HepG2 (cell line): Measurements from ENCODE around the gene ZMIZ1. TPM values are rescaled to one million over a fixed set of nuclear protein-coding genes. Genes with fewer than 3 reads are reported as not detected.

Experiments used
- JUNB ChIP-seq: sonication (generic); formaldehyde crosslinking; IDR thresholded peaks from 2 replicates; pipeline ENCODE4 v1.8.0; 2022; ENCODE audit warnings: missing genetic modification reagents, mild to moderate bottlenecking, borderline replicate concordance
- KAT2B ChIP-seq: fragments of 150-350 bp; IDR thresholded peaks from 2 replicates; pipeline ENCODE4 v1.6.1; 2014; ENCODE audit warnings: low read depth, low read length, borderline replicate concordance
- ONECUT2 ChIP-seq: sonication (generic); formaldehyde crosslinking; IDR thresholded peaks from 2 replicates; pipeline ENCODE4 v1.4.0; 2020; ENCODE audit warnings: missing genetic modification reagents
- ZNF501 ChIP-seq: sonication (generic); formaldehyde crosslinking; IDR thresholded peaks from 2 replicates; pipeline ENCODE4 v1.5.1; 2020; ENCODE audit warnings: mild to moderate bottlenecking, moderate library complexity, missing genetic modification reagents
- ZNF746 ChIP-seq: sonication (generic); formaldehyde crosslinking; IDR thresholded peaks from 2 replicates; pipeline ENCODE4 v1.8.0; 2022; ENCODE audit warnings: mild to moderate bottlenecking, missing genetic modification reagents
- polyA plus RNA-seq, 8 experiments: library from polyadenylated mRNA; depleted of rRNA in 3 of 8; stranded (reverse) in 7 of 8; unstranded in 1 of 8; fragments of >200 nt; fragmentation: Illumina TruSeq in 4 of 8; extraction: Trizol in 4 of 8; gene quantifications; 2 replicates each; pipeline versions ENCODE4 v1.2.1 to v1.2.3, GENCODE V29; 2011 to 2016; ENCODE audit warnings: low read depth in 4 of 8, missing spikeins in 1 of 8, mixed read lengths in 1 of 8; ENCODE audit not compliant: insufficient read depth in 1 of 8
- total RNA-seq, 5 experiments: library from RNA; depleted of rRNA; stranded (reverse); fragments of >200 nt; fragmentation: Illumina TruSeq; extraction: Trizol; gene quantifications; 2 replicates each; pipeline ENCODE4 v1.2.3, GENCODE V29; 2016; ENCODE audit warnings: low read depth in 1 of 5
- TF ChIP-seq, protein P1 (sequence below), 2 experiments: fragments of 450-650 bp in 1 of 2; sonication (generic) in 1 of 2; formaldehyde crosslinking in 1 of 2; IDR thresholded peaks; 2 replicates each; pipeline versions ENCODE4 v1.6.1 to v1.8.0; 2016 to 2022; ENCODE audit warnings: antibody characterized with exemption in 1 of 2, mild to moderate bottlenecking in 1 of 2, missing genetic modification reagents in 1 of 2
- TF ChIP-seq, protein P2 (sequence below): sonication (generic); formaldehyde crosslinking; IDR thresholded peaks from 2 replicates; pipeline ENCODE4 v1.8.0; 2023; ENCODE audit warnings: mild to moderate bottlenecking, missing genetic modification reagents
- TF ChIP-seq, protein P3 (sequence below): sonication (generic); formaldehyde crosslinking; IDR thresholded peaks from 2 replicates; pipeline ENCODE4 v1.9.0; 2022; ENCODE audit warnings: missing genetic modification reagents, mild to moderate bottlenecking, borderline replicate concordance
- TF ChIP-seq, protein P4 (sequence below): sonication (generic); formaldehyde crosslinking; IDR thresholded peaks from 2 replicates; pipeline ENCODE4 v1.4.0; 2020; ENCODE audit warnings: missing genetic modification reagents, mild to moderate bottlenecking, borderline replicate concordance

The ZMIZ1 gene
- total and polyA plus RNA-seq, 2 of the 13 experiments (the other 11 are each of a cell fraction or from before 2014, with no cell fraction given), result 5.3 to 10.2 TPM

DNA sequence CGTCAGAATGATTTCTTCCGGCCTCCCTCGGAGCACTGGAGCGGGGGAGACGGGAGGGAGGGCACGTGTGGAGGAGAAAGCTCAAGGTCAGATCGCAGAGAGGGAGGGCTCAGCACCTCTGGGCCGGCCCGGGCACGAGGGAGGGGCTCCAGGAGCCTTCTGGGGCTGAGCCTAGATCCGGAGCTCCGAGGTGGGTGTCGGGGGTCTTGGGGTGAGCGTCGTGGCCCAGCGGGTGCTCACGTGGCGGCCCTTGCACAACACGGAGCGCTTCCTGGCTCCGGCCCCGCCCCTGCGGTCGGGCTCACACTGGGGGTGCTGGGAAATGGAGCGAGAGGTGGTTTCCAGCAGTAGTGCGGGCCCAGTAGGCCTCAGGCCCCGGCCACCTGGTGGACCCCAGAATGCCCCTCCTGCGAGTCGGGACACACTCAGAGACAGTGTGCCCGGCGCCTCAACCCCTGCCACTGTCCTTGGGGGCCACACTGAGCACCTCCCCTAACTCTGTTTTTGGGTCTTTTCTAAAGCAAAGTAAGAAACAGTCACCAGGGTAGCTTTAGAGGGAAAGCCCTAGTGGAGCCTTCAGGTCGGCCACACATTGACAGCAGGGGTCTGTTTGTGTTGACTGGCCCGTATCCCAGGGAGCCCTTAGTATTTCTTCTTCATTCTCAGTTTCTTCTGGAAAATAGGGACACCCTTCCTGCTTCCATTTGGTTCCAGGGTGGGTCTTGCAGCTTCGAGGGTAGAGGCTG is 279.3 kb downstream of the ZMIZ1 start (continued):
- TF ChIP-seq, protein P1, sequence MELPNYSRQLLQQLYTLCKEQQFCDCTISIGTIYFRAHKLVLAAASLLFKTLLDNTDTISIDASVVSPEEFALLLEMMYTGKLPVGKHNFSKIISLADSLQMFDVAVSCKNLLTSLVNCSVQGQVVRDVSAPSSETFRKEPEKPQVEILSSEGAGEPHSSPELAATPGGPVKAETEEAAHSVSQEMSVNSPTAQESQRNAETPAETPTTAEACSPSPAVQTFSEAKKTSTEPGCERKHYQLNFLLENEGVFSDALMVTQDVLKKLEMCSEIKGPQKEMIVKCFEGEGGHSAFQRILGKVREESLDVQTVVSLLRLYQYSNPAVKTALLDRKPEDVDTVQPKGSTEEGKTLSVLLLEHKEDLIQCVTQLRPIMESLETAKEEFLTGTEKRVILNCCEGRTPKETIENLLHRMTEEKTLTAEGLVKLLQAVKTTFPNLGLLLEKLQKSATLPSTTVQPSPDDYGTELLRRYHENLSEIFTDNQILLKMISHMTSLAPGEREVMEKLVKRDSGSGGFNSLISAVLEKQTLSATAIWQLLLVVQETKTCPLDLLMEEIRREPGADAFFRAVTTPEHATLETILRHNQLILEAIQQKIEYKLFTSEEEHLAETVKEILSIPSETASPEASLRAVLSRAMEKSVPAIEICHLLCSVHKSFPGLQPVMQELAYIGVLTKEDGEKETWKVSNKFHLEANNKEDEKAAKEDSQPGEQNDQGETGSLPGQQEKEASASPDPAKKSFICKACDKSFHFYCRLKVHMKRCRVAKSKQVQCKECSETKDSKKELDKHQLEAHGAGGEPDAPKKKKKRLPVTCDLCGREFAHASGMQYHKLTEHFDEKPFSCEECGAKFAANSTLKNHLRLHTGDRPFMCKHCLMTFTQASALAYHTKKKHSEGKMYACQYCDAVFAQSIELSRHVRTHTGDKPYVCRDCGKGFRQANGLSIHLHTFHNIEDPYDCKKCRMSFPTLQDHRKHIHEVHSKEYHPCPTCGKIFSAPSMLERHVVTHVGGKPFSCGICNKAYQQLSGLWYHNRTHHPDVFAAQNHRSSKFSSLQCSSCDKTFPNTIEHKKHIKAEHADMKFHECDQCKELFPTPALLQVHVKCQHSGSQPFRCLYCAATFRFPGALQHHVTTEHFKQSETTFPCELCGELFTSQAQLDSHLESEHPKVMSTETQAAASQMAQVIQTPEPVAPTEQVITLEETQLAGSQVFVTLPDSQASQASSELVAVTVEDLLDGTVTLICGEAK (IDR thresholded peaks at IDR 0.05), result no peak
- TF ChIP-seq, protein P1 (CRISPR knock-in tag; IDR thresholded peaks at IDR 0.05), result peak; percentile 41; the same call in 1 of the 2 replicates
- TF ChIP-seq KAT2B (no peak), ZNF501 (peak; percentile 27; the same call in 1 of the 2 replicates), JUNB (no peak), ZNF746 (CRISPR knock-in tag) (peak; percentile 95), ONECUT2 (CRISPR knock-in tag) (no peak)
- TF ChIP-seq, protein P2, sequence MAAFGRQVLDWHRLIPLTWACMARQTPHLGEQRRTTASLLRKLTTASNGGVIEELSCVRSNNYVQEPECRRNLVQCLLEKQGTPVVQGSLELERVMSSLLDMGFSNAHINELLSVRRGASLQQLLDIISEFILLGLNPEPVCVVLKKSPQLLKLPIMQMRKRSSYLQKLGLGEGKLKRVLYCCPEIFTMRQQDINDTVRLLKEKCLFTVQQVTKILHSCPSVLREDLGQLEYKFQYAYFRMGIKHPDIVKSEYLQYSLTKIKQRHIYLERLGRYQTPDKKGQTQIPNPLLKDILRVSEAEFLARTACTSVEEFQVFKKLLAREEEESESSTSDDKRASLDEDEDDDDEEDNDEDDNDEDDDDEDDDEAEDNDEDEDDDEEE (CRISPR knock-in tag), result no peak
- TF ChIP-seq, protein P3, sequence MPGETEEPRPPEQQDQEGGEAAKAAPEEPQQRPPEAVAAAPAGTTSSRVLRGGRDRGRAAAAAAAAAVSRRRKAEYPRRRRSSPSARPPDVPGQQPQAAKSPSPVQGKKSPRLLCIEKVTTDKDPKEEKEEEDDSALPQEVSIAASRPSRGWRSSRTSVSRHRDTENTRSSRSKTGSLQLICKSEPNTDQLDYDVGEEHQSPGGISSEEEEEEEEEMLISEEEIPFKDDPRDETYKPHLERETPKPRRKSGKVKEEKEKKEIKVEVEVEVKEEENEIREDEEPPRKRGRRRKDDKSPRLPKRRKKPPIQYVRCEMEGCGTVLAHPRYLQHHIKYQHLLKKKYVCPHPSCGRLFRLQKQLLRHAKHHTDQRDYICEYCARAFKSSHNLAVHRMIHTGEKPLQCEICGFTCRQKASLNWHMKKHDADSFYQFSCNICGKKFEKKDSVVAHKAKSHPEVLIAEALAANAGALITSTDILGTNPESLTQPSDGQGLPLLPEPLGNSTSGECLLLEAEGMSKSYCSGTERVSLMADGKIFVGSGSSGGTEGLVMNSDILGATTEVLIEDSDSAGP (CRISPR knock-in tag), result no peak
- TF ChIP-seq, protein P4, sequence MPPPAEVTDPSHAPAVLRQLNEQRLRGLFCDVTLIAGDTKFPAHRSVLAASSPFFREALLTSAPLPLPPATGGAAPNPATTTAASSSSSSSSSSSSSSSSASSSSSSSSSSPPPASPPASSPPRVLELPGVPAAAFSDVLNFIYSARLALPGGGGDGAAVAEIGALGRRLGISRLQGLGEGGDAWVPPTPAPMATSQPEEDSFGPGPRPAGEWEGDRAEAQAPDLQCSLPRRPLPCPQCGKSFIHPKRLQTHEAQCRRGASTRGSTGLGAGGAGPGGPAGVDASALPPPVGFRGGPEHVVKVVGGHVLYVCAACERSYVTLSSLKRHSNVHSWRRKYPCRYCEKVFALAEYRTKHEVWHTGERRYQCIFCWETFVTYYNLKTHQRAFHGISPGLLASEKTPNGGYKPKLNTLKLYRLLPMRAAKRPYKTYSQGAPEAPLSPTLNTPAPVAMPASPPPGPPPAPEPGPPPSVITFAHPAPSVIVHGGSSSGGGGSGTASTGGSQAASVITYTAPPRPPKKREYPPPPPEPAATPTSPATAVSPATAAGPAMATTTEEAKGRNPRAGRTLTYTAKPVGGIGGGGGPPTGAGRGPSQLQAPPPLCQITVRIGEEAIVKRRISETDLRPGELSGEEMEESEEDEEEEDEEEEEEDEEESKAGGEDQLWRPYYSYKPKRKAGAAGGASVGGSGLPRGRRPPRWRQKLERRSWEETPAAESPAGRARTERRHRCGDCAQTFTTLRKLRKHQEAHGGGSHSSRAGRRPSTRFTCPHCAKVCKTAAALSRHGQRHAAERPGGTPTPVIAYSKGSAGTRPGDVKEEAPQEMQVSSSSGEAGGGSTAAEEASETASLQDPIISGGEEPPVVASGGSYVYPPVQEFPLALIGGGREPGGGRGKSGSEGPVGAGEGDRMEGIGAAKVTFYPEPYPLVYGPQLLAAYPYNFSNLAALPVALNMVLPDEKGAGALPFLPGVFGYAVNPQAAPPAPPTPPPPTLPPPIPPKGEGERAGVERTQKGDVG (CRISPR knock-in tag), result 0 out of 2 replicates have a peak, but pooled peaks have one; percentile 39
